ENCODE data around the gene TEDC1. TPM values are rescaled to one million over a fixed set of nuclear protein-coding genes. Genes with fewer than 3 reads are reported as not detected.
A peak's percentile ranks its signal among the peaks of the same experiment; 100 is the strongest.

Gene TEDC1
- polyA plus RNA-seq, 1 experiment, result 6.4 TPM

DNA sequence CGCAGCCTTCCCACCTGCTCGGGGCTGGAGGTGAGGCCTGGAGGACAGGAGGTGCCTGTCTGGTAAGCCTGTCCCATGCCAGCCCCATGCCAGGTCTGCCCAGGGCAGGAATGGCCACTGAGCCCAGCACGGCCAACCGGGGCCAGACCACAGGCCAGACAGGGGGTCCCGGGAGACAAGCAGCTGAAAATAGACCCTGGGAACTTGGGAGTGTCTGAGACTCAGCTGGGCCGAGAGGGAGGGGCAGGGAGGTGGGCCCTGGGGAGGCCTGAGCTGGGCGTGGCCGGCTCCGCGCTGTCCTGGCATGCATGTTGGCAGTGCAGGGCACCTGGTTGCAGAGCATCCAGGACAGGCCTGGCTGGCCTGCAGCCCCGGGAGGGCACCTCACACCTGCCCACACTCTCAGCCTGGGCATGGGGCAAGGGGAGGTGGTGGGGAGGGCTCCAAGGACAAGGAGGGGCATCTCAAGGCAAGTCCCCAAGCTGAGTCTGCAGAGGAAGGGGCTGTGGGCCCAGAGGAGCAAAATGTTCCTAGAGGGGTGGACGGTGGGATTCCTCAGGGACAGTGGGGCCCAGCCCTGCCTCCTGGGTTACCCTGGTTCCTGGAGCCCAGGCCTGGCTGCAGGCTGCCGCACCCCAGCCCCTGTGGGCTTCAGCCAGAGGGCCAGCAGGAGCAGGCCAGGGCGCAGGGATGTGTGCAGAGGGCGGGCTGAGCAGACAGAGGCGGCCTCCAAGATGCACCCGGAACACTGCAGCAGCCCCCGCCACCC, 7.6 kb upstream of the TEDC1 start:
- POLR2A ChIA-PET, result no interaction called here
- H3K27me3 ChIP-seq (ENCODE audit: control insufficient read depth, insufficient read depth, low read length), result peaks cover 6% of the 10 kb centered on the region; the same call in 1 of the 2 replicates
- TF ChIP-seq, protein P1, sequence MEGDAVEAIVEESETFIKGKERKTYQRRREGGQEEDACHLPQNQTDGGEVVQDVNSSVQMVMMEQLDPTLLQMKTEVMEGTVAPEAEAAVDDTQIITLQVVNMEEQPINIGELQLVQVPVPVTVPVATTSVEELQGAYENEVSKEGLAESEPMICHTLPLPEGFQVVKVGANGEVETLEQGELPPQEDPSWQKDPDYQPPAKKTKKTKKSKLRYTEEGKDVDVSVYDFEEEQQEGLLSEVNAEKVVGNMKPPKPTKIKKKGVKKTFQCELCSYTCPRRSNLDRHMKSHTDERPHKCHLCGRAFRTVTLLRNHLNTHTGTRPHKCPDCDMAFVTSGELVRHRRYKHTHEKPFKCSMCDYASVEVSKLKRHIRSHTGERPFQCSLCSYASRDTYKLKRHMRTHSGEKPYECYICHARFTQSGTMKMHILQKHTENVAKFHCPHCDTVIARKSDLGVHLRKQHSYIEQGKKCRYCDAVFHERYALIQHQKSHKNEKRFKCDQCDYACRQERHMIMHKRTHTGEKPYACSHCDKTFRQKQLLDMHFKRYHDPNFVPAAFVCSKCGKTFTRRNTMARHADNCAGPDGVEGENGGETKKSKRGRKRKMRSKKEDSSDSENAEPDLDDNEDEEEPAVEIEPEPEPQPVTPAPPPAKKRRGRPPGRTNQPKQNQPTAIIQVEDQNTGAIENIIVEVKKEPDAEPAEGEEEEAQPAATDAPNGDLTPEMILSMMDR (IDR thresholded peaks at IDR 0.05; ENCODE audit: insufficient read depth, low read depth, low read length), result no peak
- no peak for DNase-seq (ENCODE audit: low read depth)
- CTCF ChIA-PET, result interaction anchor here (0.7 to 3.3 kb wide), 3 partner anchors 12 to 165 kb away, joined by 3 to 31 read pairs (median 3); no protein-coding TSS in a partner anchor
- H3K36me3 ChIP-seq (ENCODE audit: control insufficient read depth, insufficient read depth, low read length), result no peaks in the 10 kb centered on the region
- no peak overlapping the region for H3K4me3 ChIP-seq (ENCODE audit: low read depth, low read length)

DNA sequence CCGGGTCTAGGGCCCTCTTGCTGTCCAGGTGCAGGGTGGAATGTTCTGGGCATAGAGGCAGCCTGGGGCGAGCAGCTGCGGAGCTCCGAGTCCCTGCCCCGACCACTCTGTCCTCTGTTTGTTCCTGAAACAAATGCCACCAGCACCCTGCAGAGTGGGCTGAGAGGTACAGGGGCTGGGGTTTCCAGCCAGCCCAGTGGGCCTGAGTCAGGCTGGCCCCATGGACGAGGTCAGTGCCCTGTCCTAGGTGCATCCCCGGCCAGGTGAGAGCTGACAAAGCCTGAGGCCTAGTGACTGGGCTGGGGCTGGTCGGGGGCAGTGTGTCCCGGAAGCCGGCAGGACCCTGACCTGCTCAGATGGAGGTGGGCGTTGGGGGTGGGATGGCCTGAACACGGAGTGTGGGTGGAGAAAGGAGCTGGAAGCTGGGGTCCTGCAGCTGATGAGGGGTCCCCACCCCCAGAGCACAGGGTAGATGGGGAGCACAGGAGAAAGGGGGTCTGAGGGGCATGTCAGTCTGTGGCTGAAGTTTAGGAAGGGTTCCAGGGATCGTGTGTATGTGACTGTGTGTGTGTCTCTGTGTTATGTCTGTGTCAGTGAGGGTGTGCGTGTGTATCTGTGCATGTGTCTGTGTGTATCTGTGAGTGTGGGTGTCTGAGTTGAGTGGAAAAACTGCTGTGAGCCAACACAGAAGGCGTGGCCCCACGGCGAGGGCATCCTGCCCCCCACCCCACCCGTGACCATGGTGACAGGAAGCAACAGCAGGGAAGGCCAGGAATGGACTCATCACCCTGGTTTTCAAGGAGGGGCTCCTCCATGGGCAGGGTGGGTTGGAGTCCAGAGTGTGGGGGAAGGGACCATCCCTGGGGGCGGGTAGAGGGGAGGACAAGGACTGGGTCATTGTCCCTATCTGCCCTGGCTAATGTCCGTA, 6.7 kb upstream of the TEDC1 start:
- Histone ChIP-seq H3K36me3 (ENCODE audit: control insufficient read depth, insufficient read depth, low read length) (no peaks in the 10 kb centered on the region), H3K4me3 (ENCODE audit: low read depth, low read length) (no peak overlapping the region), H3K27me3 (ENCODE audit: control insufficient read depth, insufficient read depth, low read length) (peaks cover 6% of the 10 kb centered on the region; the same call in 1 of the 2 replicates)
- TF ChIP-seq, protein P1 (IDR thresholded peaks at IDR 0.05; ENCODE audit: insufficient read depth, low read depth, low read length), result no peak
- no peak for DNase-seq (ENCODE audit: low read depth)
- POLR2A ChIA-PET, result no interaction called here
- CTCF ChIA-PET, result interaction anchor here (0.7 to 1.0 kb wide), 2 partner anchors 34 to 166 kb away, joined by 3 read pairs; no protein-coding TSS in a partner anchor

GRCh38 chr14:105484997-105485393, 6.1 kb upstream of the TEDC1 start:
- Histone ChIP-seq H3K27me3 (ENCODE audit: control insufficient read depth, insufficient read depth, low read length) (peaks cover 6% of the 10 kb centered on the region; the same call in 1 of the 2 replicates), H3K36me3 (ENCODE audit: control insufficient read depth, insufficient read depth, low read length) (no peaks in the 10 kb centered on the region), H3K4me3 (ENCODE audit: low read depth, low read length) (no peak overlapping the region)
- DNase-seq (ENCODE audit: low read depth), result no peak
- ChIA-PET POLR2A (no interaction called here), CTCF (no interaction called here)
- TF ChIP-seq, protein P1 (IDR thresholded peaks at IDR 0.05; ENCODE audit: insufficient read depth, low read depth, low read length), result no peak

DNA sequence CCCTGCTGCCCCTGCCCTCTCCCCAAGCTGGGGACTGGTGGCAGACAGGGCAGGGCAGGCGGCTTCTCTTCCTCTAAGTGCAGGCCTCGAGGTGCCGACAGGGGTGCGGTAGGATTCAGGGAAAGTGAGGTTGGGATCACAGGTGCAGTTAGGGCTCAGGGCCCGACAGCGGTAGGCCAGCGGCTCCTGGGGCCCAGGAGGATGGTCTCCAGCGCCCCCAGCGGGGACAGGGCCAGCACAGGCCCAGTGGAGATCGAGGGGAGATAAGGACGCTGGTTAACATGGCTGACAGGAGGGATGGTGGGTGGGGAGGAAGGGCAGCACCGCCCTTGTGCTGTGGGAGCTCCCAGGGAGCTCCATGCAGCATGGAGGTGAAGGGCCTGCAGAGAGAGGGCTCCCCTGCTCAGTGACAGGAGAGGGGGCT, 5.3 kb upstream of the TEDC1 start:
- Histone ChIP-seq H3K36me3 (ENCODE audit: control insufficient read depth, insufficient read depth, low read length) (no peaks in the 10 kb centered on the region), H3K4me3 (ENCODE audit: low read depth, low read length) (no peak overlapping the region), H3K27me3 (ENCODE audit: control insufficient read depth, insufficient read depth, low read length) (peaks cover 6% of the 10 kb centered on the region; the same call in 1 of the 2 replicates)
- ChIA-PET POLR2A (no interaction called here), CTCF (no interaction called here)
- TF ChIP-seq, protein P1 (IDR thresholded peaks at IDR 0.05; ENCODE audit: insufficient read depth, low read depth, low read length), result peak; percentile 21; the same call in 1 of the 2 replicates
- DNase-seq (ENCODE audit: low read depth), result no peak

Measured in BJ (cell line).